ENCODE measurements around the gene SLC38A2. TPM values are rescaled to one million over a fixed set of nuclear protein-coding genes. Genes with fewer than 3 reads are reported as not detected.
A peak's percentile ranks its signal among the peaks of the same experiment; 100 is the strongest.

Gene SLC38A2
- total RNA-seq, 3 donors from 2014 or later, result 250 to 424 (median 399) TPM

GRCh38 chr12:46371718-46372543 is 642 bp downstream of the SLC38A2 start:
- H3K36me3 ChIP-seq, result peaks cover 2% of the 10 kb centered on the region
- DNase-seq (ENCODE audit: low spot score in 2 of 2), result peak; percentile 45 to 62
- H3K27ac ChIP-seq, result peak overlapping the region; percentile 95 to 98
- intact Hi-C loops (cut with DNase I; ENCODE audit: low total_unique reads), result no loop called here
- peaks cover 11 to 22% of the 10 kb centered on the region in 2 donors for H3K4me1 ChIP-seq
- TF ChIP-seq POLR2A (IDR thresholded peaks at IDR 0.05) (no peak), POLR2AphosphoS5 (IDR thresholded peaks at IDR 0.05) (peak in 1 of 3 donors; percentile 25), CTCF (IDR thresholded peaks at IDR 0.05) (no peak)
- H3K9me3 ChIP-seq, result no peaks in the 10 kb centered on the region
- H3K4me3 ChIP-seq, result peak overlapping the region; percentile 89 to 99 (median 97)
- H3K27me3 ChIP-seq, result no peaks in the 10 kb centered on the region

GRCh38 chr12:46370792-46371717 is 1.5 kb downstream of the SLC38A2 start:
- peak overlapping the region; percentile 95 to 98 for H3K27ac ChIP-seq
- H3K4me3 ChIP-seq, result peak overlapping the region; percentile 89 to 99 (median 97)
- H3K27me3 ChIP-seq, result no peaks in the 10 kb centered on the region
- no peaks in the 10 kb centered on the region for H3K9me3 ChIP-seq
- peak; percentile 87 to 93 for DNase-seq (ENCODE audit: low spot score in 2 of 2)
- peaks cover 6% of the 10 kb centered on the region for H3K36me3 ChIP-seq
- TF ChIP-seq POLR2A (IDR thresholded peaks at IDR 0.05), result peak; percentile 72
- peak; percentile 10 to 21 (median 14) for TF ChIP-seq CTCF (IDR thresholded peaks at IDR 0.05)
- TF ChIP-seq POLR2AphosphoS5 (IDR thresholded peaks at IDR 0.05), result peak; percentile 86 to 90 (median 87)
- intact Hi-C loops (cut with DNase I; ENCODE audit: low total_unique reads), result no loop called here
- H3K4me1 ChIP-seq, result peaks cover 11 to 22% of the 10 kb centered on the region in 2 donors

- TF ChIP-seq POLR2AphosphoS5 (IDR thresholded peaks at IDR 0.05) (no peak), POLR2A (IDR thresholded peaks at IDR 0.05) (no peak), CTCF (IDR thresholded peaks at IDR 0.05) (no peak)
- Histone ChIP-seq H3K27ac (peak overlapping the region in 1 of 2 donors; percentile 98), H3K4me1 (peaks cover 11 to 24% of the 10 kb centered on the region in 2 donors), H3K9me3 (no peaks in the 10 kb centered on the region), H3K27me3 (no peaks in the 10 kb centered on the region), H3K36me3 (peaks cover 6% of the 10 kb centered on the region), H3K4me3 (peak overlapping the region; percentile 89 to 99 (median 97))
- intact Hi-C loops (cut with DNase I; ENCODE audit: low total_unique reads), result no loop called here
- no peak for DNase-seq (ENCODE audit: low spot score in 2 of 2)
These were observed 2.2 kb downstream of the SLC38A2 start for GRCh38 chr12:46370380-46370734.

- Histone ChIP-seq H3K27ac (peak overlapping the region; percentile 20 to 98), H3K4me1 (peaks cover 11 to 26% of the 10 kb centered on the region in 2 donors), H3K27me3 (no peaks in the 10 kb centered on the region), H3K36me3 (peaks cover 6% of the 10 kb centered on the region), H3K9me3 (no peaks in the 10 kb centered on the region), H3K4me3 (peak overlapping the region; percentile 89 to 99 (median 97))
- DNase-seq (ENCODE audit: low spot score in 2 of 2), result no peak
- intact Hi-C loops (cut with DNase I; ENCODE audit: low total_unique reads), result no loop called here
- TF ChIP-seq POLR2A (IDR thresholded peaks at IDR 0.05) (no peak), CTCF (IDR thresholded peaks at IDR 0.05) (no peak), POLR2AphosphoS5 (IDR thresholded peaks at IDR 0.05) (no peak)
These were observed 2.8 kb downstream of the SLC38A2 start for GRCh38 chr12:46369474-46370379.
